Measurements from ENCODE around the gene NDUFB11.

DNA sequence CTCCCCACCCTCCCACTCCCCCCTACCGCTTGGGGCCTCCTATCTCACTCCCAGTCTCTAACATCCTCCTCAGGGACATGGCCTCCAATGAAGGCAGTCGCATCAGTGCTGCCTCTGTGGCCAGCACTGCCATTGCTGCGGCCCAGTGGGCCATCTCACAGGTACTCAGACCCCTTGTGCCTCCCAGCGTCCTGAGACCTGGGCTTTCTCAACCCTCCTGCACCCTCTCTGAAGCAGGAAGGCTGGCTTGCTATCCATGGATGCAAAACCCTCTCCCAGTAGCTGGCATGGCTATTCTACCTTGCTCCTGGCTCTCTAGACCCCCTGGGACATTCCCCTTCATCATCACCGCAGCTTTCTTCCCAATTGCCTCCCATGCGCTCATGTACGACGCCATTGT lies 35.8 kb upstream of the NDUFB11 start:
- TF ChIP-seq, protein P1, sequence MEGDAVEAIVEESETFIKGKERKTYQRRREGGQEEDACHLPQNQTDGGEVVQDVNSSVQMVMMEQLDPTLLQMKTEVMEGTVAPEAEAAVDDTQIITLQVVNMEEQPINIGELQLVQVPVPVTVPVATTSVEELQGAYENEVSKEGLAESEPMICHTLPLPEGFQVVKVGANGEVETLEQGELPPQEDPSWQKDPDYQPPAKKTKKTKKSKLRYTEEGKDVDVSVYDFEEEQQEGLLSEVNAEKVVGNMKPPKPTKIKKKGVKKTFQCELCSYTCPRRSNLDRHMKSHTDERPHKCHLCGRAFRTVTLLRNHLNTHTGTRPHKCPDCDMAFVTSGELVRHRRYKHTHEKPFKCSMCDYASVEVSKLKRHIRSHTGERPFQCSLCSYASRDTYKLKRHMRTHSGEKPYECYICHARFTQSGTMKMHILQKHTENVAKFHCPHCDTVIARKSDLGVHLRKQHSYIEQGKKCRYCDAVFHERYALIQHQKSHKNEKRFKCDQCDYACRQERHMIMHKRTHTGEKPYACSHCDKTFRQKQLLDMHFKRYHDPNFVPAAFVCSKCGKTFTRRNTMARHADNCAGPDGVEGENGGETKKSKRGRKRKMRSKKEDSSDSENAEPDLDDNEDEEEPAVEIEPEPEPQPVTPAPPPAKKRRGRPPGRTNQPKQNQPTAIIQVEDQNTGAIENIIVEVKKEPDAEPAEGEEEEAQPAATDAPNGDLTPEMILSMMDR (IDR thresholded peaks at IDR 0.05; ENCODE audit: low read depth, low read length) = no peak
- no peak for TF ChIP-seq EZH2phosphoT487 (IDR thresholded peaks at IDR 0.05; ENCODE audit: low read depth)
